NCI-H748 treated with DMSO at 0.1 percent for 48 hours (cell line): ENCODE measurements around the gene FOXF1.

Experiments used
- DNase-seq: peaks from one replicate; lab custom pipeline; 2025; lab: John Stamatoyannopoulos, UW

FOXF1 gene

DNA sequence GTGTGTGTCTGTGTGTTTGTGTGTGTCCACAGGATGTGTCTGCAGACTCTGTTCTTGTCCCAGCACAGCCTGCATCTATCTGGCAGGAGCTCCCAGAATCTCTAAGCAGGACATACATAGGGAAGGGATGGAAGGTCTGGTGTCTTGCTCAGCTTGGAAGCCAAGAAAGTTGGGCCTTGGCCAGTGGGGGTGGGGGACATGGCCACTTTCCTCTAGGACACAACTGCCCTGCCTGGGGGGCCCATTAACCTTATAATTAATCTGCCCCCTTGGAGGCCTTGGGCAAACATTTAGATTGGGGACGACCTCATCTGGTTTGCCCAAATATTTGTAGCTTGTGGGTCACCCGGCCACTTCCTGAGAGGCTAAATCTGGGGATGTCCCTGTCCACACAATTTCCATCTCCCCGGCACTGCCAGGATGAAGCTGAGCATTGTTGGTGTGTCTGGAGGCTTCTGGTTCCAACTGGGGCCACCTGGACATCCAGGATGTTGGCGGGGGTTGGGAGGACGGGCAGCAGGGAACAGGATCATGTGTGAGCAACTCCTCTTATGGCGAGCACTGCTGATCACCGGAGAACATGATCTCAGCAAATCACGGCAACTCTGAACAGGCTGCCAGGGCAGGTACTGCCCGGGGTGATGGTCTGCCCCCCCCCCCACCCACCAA, 17.2 kb upstream of the FOXF1 start:
- DNase-seq: no peak

- DNase-seq: no peak
Observed at GRCh38 chr16:86494039-86494564, 16.2 kb upstream of the FOXF1 start.

DNA sequence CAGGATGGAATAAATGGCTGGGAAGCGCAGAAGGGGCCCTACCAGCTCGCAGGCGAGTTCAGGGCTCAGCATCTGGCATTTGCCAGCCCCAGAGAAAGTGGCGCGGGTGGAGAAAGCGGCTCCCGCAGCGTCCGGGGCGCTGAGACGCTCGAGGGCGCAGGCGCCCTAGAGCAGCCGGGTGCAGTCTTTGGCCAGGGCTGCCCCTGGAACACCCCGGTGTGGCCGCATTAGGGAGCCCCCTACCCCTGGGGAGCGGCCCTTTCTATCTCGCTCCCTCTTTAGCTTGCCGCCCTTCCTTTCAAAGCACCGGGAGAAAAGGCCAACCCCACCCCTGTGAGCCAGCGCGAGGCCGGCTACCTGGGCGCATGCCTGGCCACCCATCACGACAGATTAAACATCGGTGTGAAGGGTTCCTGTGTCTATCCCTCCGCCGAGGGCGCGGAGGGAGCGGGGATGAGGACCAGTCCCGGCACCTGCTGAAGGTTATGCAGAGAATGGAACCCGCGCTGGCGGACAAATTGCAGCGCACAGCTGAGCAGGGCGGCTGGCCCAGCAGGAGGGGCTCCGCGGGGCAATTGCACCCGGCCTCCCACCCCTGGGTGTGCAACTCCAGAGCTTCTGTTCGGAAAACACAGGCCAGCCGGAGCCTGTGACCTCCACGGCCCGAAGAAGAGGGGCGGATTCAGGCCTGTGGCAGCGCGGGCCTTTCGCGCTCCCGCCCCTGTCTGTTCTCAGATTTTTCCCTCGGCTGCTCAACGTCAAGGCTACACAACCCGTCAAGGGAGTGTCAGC, 15.6 kb upstream of the FOXF1 start:
- no peak for DNase-seq

DNA sequence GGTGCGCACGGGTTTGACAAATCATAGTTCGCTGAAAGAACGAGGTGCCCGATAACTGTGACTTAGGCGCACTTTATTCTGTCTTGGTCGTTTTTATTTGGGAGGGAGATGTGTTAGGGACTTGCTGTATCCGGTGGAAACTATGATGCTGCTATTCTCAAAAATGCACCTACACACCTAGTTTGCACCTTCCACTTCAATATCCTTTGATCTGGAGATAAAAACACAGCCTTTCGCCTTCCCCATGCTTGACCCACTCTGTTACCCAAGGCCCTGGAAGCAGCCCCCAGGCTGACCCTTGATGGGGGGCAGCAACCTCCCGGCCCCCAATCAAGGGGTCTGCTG, 15.0 kb upstream of the FOXF1 start:
- DNase-seq: no peak

DNA sequence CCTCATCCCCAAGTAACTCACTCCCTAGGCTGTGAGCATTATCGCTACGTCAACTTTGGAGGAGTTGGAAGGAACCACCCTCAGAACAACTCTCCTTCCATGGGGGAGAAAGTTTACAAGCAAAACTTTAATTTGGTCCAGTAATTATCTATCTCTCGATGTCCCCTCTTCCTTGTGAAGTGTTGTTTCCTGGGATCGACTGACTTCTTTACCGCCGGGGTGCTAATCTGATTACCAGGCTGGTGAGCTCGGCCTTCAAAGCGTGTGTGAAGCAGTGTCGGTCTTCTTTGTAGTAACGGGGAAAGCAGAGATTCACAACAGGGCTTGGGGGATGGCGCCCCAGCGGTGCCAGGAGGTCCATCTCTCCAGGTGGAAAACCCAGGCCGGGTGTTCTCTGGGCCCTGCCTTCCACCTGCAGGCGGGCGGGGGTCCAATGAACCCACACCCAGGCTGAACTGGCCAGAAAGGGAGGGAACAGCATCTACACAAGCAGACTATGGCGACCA, 14.5 kb upstream of the FOXF1 start:
- no peak for DNase-seq

GRCh38 chr16:86496262-86496928, 13.9 kb upstream of the FOXF1 start:
- no peak for DNase-seq

DNA sequence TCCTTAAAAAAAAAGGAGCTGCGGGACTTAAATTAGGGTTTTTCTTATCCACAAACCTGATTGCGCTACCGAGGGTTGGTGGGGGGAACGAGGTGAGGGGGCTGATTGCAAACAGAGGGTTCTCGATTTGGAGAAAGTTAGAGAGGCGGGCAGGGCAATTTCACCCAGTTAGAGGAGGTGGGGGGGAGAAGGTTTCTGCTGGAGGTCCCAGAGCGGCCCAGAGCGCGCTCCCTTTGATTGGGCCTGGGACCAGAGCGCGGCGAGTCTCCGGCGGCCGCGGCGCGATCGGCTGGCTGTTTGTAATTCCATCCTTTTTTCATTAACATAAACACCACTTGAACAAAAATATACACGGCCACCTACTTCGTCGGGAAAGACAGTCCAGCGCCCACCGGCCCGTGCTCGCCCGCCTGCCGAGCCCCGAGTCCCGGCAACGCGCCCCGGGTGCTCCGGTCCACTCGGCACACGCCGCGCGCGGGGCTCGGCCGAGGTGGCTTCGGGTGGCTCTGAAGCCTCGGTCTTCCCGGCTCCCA, 13.3 kb upstream of the FOXF1 start:
- DNase-seq: no peak

- DNase-seq: no peak
Observed at GRCh38 chr16:86497551-86498021, 12.7 kb upstream of the FOXF1 start.

- DNase-seq: no peak
Observed at GRCh38 chr16:86498155-86498670, 12.1 kb upstream of the FOXF1 start.

DNA sequence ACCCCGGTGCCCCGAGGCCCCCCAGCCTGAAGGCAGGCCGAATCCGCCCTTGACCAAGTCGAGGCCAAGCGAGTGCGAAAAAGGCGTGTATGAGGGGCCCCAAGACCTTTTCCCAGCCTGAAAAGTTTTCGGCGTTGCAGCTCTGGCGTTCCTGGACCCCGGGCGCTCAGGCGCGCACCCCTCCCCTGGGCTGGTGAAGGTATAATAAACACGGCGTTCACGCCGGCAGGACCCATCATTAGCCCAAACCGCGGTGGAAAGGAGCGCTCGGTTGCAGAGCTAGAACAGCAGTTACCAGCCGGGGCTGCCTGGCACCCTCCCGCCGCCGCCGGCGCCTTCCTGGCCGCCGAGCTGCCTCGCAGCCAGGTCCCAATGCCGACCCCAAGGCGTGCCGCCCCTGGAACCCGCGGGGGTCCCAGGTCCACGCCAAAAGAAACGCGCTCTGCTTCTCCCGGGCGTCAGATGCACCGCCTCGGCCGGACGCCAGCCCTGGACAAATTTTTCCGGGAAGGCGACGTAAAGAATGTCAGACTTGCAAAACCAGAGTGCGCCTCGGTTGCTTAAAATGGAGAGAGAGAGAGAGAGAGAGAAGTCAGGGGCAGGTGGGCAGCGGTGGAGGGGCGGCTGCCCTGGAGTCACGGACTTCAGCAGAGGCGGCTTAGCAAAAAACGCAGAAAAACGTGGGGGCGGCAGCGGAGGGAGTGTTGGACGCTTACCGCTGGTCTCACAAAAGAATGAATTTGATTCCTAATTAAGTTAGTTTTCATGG, 11.5 kb upstream of the FOXF1 start:
- DNase-seq: no peak

DNA sequence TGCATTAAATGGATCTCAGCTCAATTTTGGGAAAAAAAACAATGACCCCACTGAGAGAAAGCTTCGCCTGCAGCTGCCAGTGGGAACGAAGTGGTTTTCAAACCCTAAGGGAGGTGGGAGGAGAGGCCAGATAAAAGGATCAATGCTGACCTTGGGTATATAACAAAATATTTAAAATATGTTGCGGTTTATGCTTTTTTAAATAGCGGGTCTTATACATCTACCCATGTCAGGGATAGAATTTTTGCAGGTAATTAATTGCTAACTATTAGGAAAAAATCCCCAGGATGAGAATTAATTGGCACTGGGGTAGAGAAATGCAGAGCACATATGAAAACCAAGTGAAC, 10.9 kb upstream of the FOXF1 start:
- DNase-seq: no peak

- no peak for DNase-seq
Observed at GRCh38 chr16:86499889-86500707, 10.2 kb upstream of the FOXF1 start.

GRCh38 chr16:86500708-86501510, 9.4 kb upstream of the FOXF1 start:
- DNase-seq: no peak

DNA sequence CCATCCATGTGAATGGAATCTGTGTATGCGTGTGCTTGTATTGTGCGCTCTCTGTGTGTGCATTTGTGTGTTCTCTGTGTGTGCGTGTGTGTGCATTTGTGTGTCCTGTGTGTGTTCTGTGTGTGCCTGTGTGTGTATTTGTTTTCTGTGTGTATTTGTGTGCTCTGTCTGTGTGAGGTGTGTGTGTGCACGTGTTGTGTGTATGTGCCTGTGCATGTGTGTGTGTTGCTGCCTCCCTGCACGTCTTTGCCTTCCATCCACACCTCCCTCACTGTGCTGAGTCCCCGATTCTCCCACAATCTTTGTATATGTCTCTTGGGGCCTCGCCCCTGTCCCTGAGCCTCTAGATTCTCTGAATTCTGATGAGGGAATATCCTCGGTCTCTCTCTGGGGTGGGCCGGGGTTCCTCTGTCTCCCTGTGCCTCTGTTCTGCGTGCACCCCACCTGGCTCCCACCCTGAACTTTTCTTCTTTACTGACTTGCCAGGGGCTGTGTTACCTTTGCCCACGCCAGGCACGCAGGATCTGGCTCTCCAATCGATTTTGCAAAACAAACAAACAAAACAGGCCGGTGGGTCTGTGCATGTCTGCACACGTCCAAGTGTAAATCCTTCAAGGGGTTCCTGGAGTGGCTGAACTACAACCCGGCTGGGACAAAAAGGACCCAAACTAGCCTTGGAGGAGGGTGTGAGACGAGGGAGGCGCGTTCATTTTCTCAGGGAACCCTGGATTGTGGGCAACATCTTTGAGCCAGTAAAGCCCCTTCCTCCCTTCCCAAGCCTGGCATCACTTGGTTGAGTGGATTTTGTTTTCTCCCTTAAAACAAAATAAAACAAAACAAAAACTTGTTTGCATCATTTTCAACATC, 8.1 kb upstream of the FOXF1 start:
- DNase-seq: no peak

- DNase-seq: no peak
Observed at GRCh38 chr16:86502856-86503748, 7.2 kb upstream of the FOXF1 start.

GRCh38 chr16:86503830-86504229, 6.5 kb upstream of the FOXF1 start:
- no peak for DNase-seq

DNA sequence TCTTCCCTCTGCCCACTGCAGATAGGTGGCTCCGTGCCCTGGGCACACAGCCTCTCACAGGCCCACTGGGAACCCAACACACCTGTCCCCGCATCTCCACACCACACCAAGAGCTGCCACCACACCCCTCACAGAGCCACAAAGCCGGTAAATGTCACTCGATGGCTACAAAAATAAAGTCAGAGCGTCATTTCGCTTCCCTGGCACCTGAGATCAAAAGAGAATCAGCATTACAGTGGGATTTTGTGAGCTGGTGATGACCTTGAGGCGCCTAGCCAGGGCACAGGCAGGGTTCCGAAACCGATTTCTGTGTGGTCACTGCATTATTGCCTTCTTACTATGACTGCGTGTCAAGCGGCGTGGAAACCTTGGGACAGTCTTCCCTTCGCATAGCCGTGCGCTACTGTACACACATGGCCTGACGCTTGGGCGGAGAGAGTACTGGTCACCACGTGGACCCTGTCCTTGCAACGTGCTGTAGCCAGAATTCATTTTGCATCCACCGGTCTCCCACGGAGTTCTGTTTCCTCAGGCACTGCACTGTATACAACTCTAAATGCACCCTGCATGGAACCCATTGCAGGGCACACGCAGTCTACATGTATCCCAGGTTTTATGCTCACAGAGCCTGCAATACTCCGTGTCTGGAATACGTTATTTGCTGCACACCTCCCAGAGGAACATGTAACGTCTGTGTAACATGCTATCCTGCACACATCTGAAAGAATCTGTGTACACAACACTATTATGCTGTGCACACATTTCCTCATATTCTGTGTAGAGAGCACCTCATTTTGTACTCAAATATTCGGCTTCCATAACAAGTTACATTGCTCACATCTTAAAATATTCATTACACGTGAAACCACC, 5.8 kb upstream of the FOXF1 start:
- no peak for DNase-seq
